ENCODE data around the gene PCSK2.

DNA sequence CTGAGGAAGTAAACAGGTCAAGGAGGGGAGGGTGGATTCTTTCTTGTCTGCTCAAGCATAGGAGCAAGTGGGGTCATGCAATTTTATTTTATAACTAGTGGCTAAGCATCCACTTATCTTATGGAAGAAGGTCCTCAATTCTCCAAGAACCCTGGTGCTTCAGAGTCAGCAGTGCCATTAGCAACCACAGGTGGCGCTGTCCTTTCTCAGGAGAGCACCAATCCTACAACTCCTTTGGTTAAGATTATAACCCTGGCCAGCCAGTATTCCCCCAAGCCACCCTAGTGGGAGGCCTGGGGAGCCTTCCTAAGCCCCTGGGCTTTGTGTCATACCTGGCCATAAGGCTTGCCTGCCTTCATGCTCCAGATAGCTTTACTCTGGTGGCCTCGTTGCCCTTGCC is 60.7 kb downstream of the PCSK2 start:
- TF ChIP-seq, protein P1, sequence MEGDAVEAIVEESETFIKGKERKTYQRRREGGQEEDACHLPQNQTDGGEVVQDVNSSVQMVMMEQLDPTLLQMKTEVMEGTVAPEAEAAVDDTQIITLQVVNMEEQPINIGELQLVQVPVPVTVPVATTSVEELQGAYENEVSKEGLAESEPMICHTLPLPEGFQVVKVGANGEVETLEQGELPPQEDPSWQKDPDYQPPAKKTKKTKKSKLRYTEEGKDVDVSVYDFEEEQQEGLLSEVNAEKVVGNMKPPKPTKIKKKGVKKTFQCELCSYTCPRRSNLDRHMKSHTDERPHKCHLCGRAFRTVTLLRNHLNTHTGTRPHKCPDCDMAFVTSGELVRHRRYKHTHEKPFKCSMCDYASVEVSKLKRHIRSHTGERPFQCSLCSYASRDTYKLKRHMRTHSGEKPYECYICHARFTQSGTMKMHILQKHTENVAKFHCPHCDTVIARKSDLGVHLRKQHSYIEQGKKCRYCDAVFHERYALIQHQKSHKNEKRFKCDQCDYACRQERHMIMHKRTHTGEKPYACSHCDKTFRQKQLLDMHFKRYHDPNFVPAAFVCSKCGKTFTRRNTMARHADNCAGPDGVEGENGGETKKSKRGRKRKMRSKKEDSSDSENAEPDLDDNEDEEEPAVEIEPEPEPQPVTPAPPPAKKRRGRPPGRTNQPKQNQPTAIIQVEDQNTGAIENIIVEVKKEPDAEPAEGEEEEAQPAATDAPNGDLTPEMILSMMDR (IDR thresholded peaks at IDR 0.05; ENCODE audit: low read length), result peak; percentile 35
- no peak for TF ChIP-seq EZH2 (optimal IDR thresholded peaks at IDR 0.05; ENCODE audit: low read depth, low read length)
